ENCODE data around the gene CPLX3.
"Not testable (repeated sequence)": the region's sequence is repeated elsewhere in the genome, so short reads cannot be mapped to it uniquely, and the experiment has no call there.

Gene CPLX3, protein sequence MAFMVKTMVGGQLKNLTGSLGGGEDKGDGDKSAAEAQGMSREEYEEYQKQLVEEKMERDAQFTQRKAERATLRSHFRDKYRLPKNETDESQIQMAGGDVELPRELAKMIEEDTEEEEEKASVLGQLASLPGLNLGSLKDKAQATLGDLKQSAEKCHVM

GRCh38 chr15:74826364-74826819 is at the start of gene CPLX3:
Gene CPLX3, plus strand, starts transcription at chr15:74826627. Its CDS starts 77 bp downstream, at chr15:74826704.
- DNase-seq: no peak

GRCh38 chr15:74776821-74777768 is 49.3 kb upstream of the CPLX3 start:
- no peak for DNase-seq

- no peak for DNase-seq
These were observed 48.4 kb upstream of the CPLX3 start for GRCh38 chr15:74777769-74778598.

GRCh38 chr15:74778599-74778970 is 47.8 kb upstream of the CPLX3 start:
- DNase-seq: no peak

DNA sequence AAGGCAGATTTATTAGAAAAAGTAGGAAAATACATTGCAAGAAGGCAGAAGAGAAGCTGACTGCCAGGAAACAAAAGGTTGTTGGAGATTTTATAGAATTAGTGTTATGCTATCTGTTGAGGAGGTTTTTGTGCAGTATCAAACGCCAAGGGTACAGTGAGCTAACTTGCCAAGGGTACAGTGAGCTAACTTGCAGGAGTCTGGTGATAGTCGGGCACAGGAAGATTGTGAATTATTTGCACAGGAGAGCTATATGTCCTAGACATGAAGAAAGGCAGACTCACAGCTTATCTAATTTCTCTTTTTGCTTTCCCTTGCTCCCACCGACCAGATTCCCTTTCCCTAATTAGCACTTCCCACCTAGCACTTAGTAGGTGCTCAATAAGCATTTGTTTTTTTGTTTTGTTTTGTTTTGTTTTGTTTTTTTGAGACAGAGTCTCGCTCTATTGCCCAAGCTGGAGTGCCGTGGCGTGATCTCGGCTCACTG is 47.2 kb upstream of the CPLX3 start:
- no peak for DNase-seq

- DNase-seq: no peak
These were observed 45.6 kb upstream of the CPLX3 start for GRCh38 chr15:74780523-74781430.

- peak; percentile 37 for DNase-seq
These were observed 44.8 kb upstream of the CPLX3 start, which contains the start of gene CSK for GRCh38 chr15:74781431-74782258. Gene CSK, plus strand, starts transcription at chr15:74782080. Its CDS starts 16,218 bp downstream, at chr15:74798298.

GRCh38 chr15:74782259-74783071 is 44.0 kb upstream of the CPLX3 start:
- no peak for DNase-seq

DNA sequence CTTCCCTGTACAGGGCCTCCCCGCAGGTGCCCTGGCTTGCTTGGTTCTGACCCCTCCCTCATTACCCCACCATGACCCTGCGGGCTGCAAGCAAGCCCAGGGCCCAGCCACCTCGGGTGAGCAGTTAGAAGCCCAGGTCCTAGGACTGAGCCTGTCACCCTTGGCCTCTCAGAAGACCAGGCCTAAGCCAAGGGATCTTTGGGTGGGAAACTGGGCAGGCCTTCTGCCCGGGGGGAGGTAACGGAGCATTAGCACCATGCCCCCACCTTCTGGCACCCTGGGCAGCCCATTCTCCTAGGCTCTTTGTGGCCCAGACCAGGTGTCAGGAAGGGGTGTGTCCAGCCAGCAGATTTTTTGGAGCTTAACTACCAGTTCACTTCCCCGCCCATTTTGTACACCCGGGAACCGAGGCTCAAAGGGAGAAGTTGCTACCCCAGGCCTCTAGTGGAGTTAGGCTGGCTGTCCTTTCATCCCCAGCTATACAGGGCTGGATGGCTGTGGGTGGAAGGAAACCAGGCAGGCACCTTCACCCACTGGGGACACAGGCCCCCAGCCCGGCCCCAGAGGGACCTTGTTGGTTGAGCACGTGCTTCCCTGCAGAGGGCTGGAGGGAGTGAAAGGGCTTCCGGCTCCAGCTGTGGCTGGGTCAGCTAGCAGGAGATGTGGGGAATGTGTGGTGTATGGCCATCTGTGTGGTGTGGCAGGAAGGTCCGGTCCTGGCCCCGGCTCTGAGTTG is 43.2 kb upstream of the CPLX3 start:
- no peak for DNase-seq

DNA sequence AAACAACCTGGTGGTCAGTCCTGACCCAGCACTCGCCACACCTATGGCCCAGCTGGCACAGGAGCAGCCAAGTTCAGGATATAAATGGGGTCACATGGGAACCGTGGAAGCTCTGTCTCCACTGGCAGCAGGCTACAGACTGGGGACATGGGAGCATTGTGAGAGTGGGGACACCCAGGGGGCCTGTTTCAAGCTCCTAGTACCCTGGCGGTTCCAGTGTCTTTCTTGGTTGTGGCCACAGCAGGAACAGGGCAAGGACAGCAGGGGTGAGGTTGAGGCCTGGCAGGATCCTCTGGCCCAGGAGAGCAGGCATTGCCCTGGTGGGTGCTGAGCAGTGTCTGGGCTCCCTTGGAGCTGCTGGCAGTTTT is 42.6 kb upstream of the CPLX3 start:
- DNase-seq: no peak

GRCh38 chr15:74784426-74785193 is 41.8 kb upstream of the CPLX3 start:
- DNase-seq: no peak

DNA sequence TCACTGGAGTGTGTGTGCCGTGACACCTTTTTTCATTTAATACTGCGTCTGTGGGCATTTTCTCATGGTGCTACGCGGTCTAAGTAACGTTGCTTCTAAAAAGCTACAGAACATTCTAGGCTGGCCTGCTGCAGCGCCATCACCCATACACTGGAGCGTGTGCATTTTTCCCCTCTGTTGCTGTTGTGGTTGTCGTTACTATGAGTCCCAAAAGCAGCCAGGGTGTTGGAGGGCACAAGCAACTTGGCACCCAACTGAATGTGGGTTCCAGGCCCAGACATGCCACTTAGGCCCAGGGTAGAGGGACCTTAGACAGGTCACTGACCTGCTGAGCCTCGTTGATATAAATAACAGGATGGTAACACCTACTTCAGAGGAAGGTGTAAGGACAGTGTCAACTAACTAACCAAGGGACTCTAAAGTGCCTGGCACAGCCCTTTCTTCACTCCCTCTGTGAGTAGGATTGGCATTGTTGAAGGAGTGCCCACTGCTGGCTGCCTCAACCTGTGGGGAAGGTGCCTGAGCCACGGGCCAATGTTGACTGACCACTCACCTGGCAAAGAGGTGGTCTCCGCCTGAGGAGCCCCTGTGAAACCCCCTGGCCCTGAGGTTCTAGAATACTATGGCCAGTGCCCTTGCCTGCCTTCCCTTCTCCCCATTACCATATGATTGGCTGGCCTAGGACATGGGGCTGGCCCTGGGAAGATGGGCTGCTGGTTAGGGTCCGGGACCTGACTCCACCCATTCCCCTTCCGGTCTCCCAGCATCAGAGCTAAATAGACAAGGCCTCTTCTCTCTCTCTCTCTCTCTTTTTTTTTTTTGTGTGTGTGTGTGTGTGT is 41.0 kb upstream of the CPLX3 start:
- no peak for DNase-seq

GRCh38 chr15:74786081-74786480 is 40.3 kb upstream of the CPLX3 start:
- not testable (repeated sequence) for DNase-seq

DNA sequence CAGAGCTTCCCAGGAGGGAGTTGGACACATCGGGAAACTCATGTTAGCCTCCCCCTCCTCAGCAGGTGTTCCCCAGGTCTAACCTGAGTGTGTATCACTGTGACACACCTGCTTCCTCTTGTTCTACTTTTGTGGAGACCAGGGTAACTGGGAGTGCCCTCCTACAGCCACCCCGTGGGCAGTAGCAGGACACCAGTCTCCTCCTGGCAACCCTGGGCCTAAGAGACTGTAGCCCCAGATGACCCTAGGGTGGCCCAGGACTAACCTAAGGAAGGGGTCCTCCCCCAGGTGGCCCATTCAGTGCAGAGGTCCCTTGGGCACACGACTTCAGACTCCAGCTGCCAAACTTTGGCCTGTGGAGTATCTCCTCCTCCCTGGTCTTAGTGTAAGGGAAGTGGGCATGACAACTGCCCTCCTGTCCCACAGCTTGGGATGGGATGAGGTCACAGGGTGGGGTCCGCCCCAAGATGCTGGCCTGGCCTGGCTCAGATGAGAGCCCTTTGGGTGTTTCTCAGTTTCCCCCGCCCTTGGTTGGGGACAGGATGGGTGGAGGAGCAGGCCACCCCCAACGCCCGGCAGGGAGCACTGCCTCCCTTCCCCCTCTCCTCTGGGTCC is 39.8 kb upstream of the CPLX3 start:
- DNase-seq: no peak

DNA sequence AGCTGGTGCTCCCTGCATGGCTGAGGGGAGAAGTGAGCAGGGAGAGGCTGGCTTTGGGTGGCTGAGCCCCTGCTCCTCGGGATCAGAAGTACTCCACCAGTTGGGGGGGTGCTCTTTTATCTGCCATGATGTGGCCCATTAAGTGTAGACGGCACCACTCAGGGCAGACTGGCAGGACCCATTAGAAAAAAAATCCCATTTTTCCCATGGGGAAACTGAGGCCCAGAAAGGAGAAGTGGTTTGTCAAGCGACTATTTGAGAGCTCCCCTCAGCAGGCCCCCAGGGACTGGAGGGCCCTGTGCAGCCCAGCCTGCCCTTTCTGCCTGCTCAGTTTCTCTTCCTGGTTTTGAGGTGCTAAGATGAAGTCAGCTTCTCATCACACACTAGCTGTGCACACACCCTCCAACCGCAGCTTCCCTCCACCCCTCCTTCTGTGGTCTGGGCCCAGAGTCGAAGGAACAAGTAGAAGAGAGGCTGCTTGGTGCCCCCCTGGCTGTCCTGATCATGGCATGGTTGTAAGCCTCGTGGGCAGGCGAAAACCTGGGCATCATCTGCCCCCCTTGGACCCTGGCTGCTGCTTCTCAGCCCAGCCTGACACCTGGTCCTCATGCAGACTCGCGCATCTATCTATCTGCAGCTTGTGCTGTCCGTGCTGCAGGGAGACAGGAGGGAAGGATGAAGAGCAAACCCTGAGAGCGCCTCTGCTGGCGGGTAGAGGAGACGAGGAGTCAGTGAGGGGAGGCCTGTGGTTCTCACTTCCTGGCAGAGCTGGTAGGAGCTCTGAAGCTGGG is 39.0 kb upstream of the CPLX3 start:
- no peak for DNase-seq

GRCh38 chr15:74788042-74788682 is 38.3 kb upstream of the CPLX3 start:
- no peak for DNase-seq
